SJCRH30 (cell line): ENCODE results near the gene HSPB7. TPM values are rescaled to one million over a fixed set of nuclear protein-coding genes. Genes with fewer than 3 reads are reported as not detected.
"Not testable (repeated sequence)": the region's sequence is repeated elsewhere in the genome, so short reads cannot be mapped to it uniquely, and the experiment has no call there.

Experiments
- DNase-seq, 2 experiments: peaks; one replicate each; pipeline ENCODE4 v3.0.0-alpha.2; 2015 to 2020
- H3K27ac ChIP-seq: fragments of 250-450 bp; sonication (Bioruptor Pico); 2 replicates; pipeline ENCODE4 v1.5.1; 2020; ENCODE audit warnings: mild to moderate bottlenecking, moderate library complexity
- H3K27me3 ChIP-seq: fragments of 250-450 bp; sonication (Bioruptor Pico); 2 replicates; pipeline ENCODE4 v1.5.1; 2020; ENCODE audit warnings: mild to moderate bottlenecking, moderate library complexity
- H3K36me3 ChIP-seq: fragments of 250-450 bp; sonication (Bioruptor Pico); 2 replicates; pipeline ENCODE4 v1.5.1; 2020; ENCODE audit warnings: mild to moderate bottlenecking, moderate library complexity
- H3K4me1 ChIP-seq: fragments of 250-450 bp; sonication (Bioruptor Pico); 2 replicates; pipeline ENCODE4 v1.5.1; 2020; ENCODE audit warnings: mild to moderate bottlenecking, moderate library complexity
- H3K4me3 ChIP-seq: fragments of 250-450 bp; sonication (Bioruptor Pico); 2 replicates; pipeline ENCODE4 v1.5.1; 2020; ENCODE audit warnings: mild to moderate bottlenecking, moderate library complexity
- H3K9me3 ChIP-seq: fragments of 250-450 bp; sonication (Bioruptor Pico); replicated peaks from 2 replicates; pipeline ENCODE4 v1.5.1; 2020; ENCODE audit warnings: mild to moderate bottlenecking, moderate library complexity
- total RNA-seq: library from RNA; depleted of rRNA; stranded (reverse); fragments of >200 nt; shearing (Covaris generic); gene quantifications from 2 replicates; pipeline ENCODE4 v1.2.3, GENCODE V29; 2014

The HSPB7 gene
- total RNA-seq, 1 experiment from 2014 or later = 81.4 TPM

GRCh38 chr1:16055613-16056520 is 38.0 kb upstream of the HSPB7 start:
- no peak overlapping the region for H3K27ac ChIP-seq
- H3K9me3 ChIP-seq = no peaks in the 10 kb centered on the region
- peak; percentile 90 to 95 for DNase-seq
- H3K36me3 ChIP-seq = no peaks in the 10 kb centered on the region
- no peak overlapping the region for H3K4me3 ChIP-seq
- H3K27me3 ChIP-seq = peaks cover 7% of the 10 kb centered on the region; the same call in 1 of the 2 replicates
- H3K4me1 ChIP-seq = no peaks in the 10 kb centered on the region

- DNase-seq = no peak
- Histone ChIP-seq H3K36me3 (no peaks in the 10 kb centered on the region), H3K4me3 (no peak overlapping the region), H3K4me1 (no peaks in the 10 kb centered on the region), H3K27ac (no peak overlapping the region), H3K9me3 (no peaks in the 10 kb centered on the region), H3K27me3 (0 out of 2 replicates have a peak, but pooled peaks cover 4% of the 10 kb centered on the region)
Measured at GRCh38 chr1:16054598-16055540, 37.0 kb upstream of the HSPB7 start.

GRCh38 chr1:16053781-16054502 is 36.1 kb upstream of the HSPB7 start:
- H3K4me3 ChIP-seq = no peak overlapping the region
- H3K4me1 ChIP-seq = no peaks in the 10 kb centered on the region
- no peak for DNase-seq
- no peak overlapping the region for H3K27ac ChIP-seq
- no peaks in the 10 kb centered on the region for H3K9me3 ChIP-seq
- 0 out of 2 replicates have a peak, but pooled peaks cover 4% of the 10 kb centered on the region for H3K27me3 ChIP-seq
- H3K36me3 ChIP-seq = no peaks in the 10 kb centered on the region

GRCh38 chr1:16051949-16052348 is 34.1 kb upstream of the HSPB7 start:
- not testable (repeated sequence) for H3K9me3 ChIP-seq, H3K4me1 ChIP-seq, DNase-seq, H3K27ac ChIP-seq, H3K36me3 ChIP-seq, H3K4me3 ChIP-seq
- peaks cover 12% of the 10 kb centered on the region for H3K27me3 ChIP-seq

- Histone ChIP-seq H3K4me3 (no peak overlapping the region), H3K36me3 (no peaks in the 10 kb centered on the region), H3K4me1 (no peaks in the 10 kb centered on the region), H3K27me3 (peaks cover 17% of the 10 kb centered on the region), H3K9me3 (no peaks in the 10 kb centered on the region), H3K27ac (no peak overlapping the region)
- DNase-seq = no peak
Measured at GRCh38 chr1:16051039-16051438, 33.2 kb upstream of the HSPB7 start.

- H3K27ac ChIP-seq = no peak overlapping the region
- H3K27me3 ChIP-seq = peaks cover 17% of the 10 kb centered on the region
- H3K4me3 ChIP-seq = no peak overlapping the region
- H3K9me3 ChIP-seq = no peaks in the 10 kb centered on the region
- no peaks in the 10 kb centered on the region for H3K4me1 ChIP-seq
- DNase-seq = no peak
- no peaks in the 10 kb centered on the region for H3K36me3 ChIP-seq
Measured at GRCh38 chr1:16050328-16050727, 32.5 kb upstream of the HSPB7 start.

GRCh38 chr1:16048573-16049189 is 30.8 kb upstream of the HSPB7 start:
- no peaks in the 10 kb centered on the region for H3K9me3 ChIP-seq
- no peaks in the 10 kb centered on the region for H3K36me3 ChIP-seq
- H3K4me3 ChIP-seq = peak overlapping the region; percentile 31
- peaks cover 17% of the 10 kb centered on the region for H3K27me3 ChIP-seq
- peak; percentile 55 to 56 for DNase-seq
- H3K27ac ChIP-seq = no peak overlapping the region
- H3K4me1 ChIP-seq = no peaks in the 10 kb centered on the region

- Histone ChIP-seq H3K4me1 (no peaks in the 10 kb centered on the region), H3K4me3 (no peak overlapping the region), H3K27me3 (peaks cover 20% of the 10 kb centered on the region), H3K9me3 (no peaks in the 10 kb centered on the region), H3K27ac (no peak overlapping the region), H3K36me3 (no peaks in the 10 kb centered on the region)
- no peak for DNase-seq
Measured at GRCh38 chr1:16047791-16048475, 30.1 kb upstream of the HSPB7 start.

- Histone ChIP-seq H3K4me3 (no peak overlapping the region), H3K9me3 (no peaks in the 10 kb centered on the region), H3K4me1 (no peaks in the 10 kb centered on the region), H3K27me3 (peaks cover 23% of the 10 kb centered on the region), H3K27ac (no peak overlapping the region), H3K36me3 (no peaks in the 10 kb centered on the region)
- no peak for DNase-seq
Measured at GRCh38 chr1:16046842-16047241, 29.0 kb upstream of the HSPB7 start.

GRCh38 chr1:16043950-16044349 is 26.1 kb upstream of the HSPB7 start:
- DNase-seq = no peak
- Histone ChIP-seq H3K4me1 (no peaks in the 10 kb centered on the region), H3K36me3 (no peaks in the 10 kb centered on the region), H3K27me3 (peaks cover 33% of the 10 kb centered on the region), H3K9me3 (no peaks in the 10 kb centered on the region), H3K4me3 (no peak overlapping the region), H3K27ac (no peak overlapping the region)

- Histone ChIP-seq H3K27ac (no peak within 1 kb of the TSS), H3K4me3 (no peak within 1 kb of the TSS), H3K4me1 (no peaks in the 10 kb centered on the region), H3K36me3 (no peaks in the 10 kb centered on the region), H3K9me3 (no peaks in the 10 kb centered on the region), H3K27me3 (peaks cover 37% of the 10 kb centered on the region)
- DNase-seq = no peak
Measured at GRCh38 chr1:16043521-16043920, 25.7 kb upstream of the HSPB7 start, which contains the start of gene CLCNKB. CLCNKB (plus strand) TSS chr1:16043782; CDS start chr1:16044493, 711 bp downstream.

- not testable (repeated sequence) for H3K36me3 ChIP-seq
Measured at GRCh38 chr1:16042654-16043053, 24.8 kb upstream of the HSPB7 start.

GRCh38 chr1:16042096-16042495 is 24.3 kb upstream of the HSPB7 start:
- Histone ChIP-seq H3K36me3 (no peaks in the 10 kb centered on the region), H3K9me3 (no peaks in the 10 kb centered on the region), H3K27me3 (peaks cover 42% of the 10 kb centered on the region), H3K4me3 (no peak overlapping the region), H3K4me1 (no peaks in the 10 kb centered on the region), H3K27ac (no peak overlapping the region)
- DNase-seq = no peak

More at GRCh38 chr1:16042654-16043053, 24.8 kb upstream of the HSPB7 start:
- not testable (repeated sequence) for H3K4me1 ChIP-seq, H3K4me3 ChIP-seq, H3K9me3 ChIP-seq, H3K27ac ChIP-seq, DNase-seq
- H3K27me3 ChIP-seq = peaks cover 42% of the 10 kb centered on the region
